ENCODE data around the gene RNASEH1.

- TF ChIP-seq POLR2A (IDR thresholded peaks at IDR 0.05; ENCODE audit: low read depth, low read length), result no peak
- TF ChIP-seq SPI1 (IDR thresholded peaks at IDR 0.05; ENCODE audit: low read depth, low read length), result no peak
- TF ChIP-seq POLR2AphosphoS5 (IDR thresholded peaks at IDR 0.05; ENCODE audit: low read depth, low read length), result no peak
- TF ChIP-seq POU2F2 (IDR thresholded peaks at IDR 0.05; ENCODE audit: low read depth, low read length), result no peak
Observed at GRCh38 chr2:3545788-3546478, 12.2 kb downstream of the RNASEH1 start.

Measured in GM12891 (cell line).